ENCODE measurements around the gene YTHDC1. TPM values are rescaled to one million over a fixed set of nuclear protein-coding genes. Genes with fewer than 3 reads are reported as not detected.

The YTHDC1 gene
- total RNA-seq, 2 donors from 2014 or later: 170 to 184 TPM

DNA sequence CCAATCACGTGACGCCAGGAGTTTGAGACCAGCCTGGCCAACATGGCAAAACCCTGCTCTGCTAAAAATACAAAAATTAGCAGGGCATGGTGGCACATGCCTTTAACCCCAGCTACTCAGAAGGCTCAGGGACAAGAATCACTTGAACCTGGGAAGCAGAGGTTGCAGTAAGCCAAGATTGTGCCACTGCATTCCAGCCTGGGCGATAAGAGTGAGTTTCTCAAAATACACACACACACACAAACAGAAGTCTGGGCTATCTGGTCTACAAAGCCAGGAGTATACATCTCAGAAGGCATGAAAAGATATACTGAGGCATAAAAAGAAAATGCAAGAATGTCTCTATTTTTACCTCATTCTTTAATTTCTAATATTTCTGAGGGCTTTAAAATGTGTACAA, 11.3 kb downstream of the YTHDC1 start:
- H3K4me3 ChIP-seq (ENCODE audit: low read length): peak overlapping the region; percentile 10
- Mint-ChIP-seq H3K27ac (peak overlapping the region; percentile 37), H3K27me3 (ENCODE audit: insufficient read depth) (no peaks in the 10 kb centered on the region), H3K4me3 (no peak overlapping the region), H3K4me1 (peaks cover 39% of the 10 kb centered on the region), H3K36me3 (ENCODE audit: low read depth) (peaks cover 32% of the 10 kb centered on the region), H3K9me3 (no peaks in the 10 kb centered on the region)
- H3K27ac ChIP-seq (ENCODE audit: low read depth, low read length): no peak overlapping the region
- no peak for DNase-seq
- TF ChIP-seq, protein P1, sequence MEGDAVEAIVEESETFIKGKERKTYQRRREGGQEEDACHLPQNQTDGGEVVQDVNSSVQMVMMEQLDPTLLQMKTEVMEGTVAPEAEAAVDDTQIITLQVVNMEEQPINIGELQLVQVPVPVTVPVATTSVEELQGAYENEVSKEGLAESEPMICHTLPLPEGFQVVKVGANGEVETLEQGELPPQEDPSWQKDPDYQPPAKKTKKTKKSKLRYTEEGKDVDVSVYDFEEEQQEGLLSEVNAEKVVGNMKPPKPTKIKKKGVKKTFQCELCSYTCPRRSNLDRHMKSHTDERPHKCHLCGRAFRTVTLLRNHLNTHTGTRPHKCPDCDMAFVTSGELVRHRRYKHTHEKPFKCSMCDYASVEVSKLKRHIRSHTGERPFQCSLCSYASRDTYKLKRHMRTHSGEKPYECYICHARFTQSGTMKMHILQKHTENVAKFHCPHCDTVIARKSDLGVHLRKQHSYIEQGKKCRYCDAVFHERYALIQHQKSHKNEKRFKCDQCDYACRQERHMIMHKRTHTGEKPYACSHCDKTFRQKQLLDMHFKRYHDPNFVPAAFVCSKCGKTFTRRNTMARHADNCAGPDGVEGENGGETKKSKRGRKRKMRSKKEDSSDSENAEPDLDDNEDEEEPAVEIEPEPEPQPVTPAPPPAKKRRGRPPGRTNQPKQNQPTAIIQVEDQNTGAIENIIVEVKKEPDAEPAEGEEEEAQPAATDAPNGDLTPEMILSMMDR (conservative IDR thresholded peaks at IDR 0.05): no peak
- H3K4me1 ChIP-seq (ENCODE audit: control insufficient read depth, insufficient read depth, low read length): peaks cover 12% of the 10 kb centered on the region
- no peaks in the 10 kb centered on the region for H3K27me3 ChIP-seq (ENCODE audit: control insufficient read depth, insufficient read depth, low read length, poor library complexity, severe bottlenecking)
- WGBS, 2 experiments (ENCODE audit: insufficient coverage in 1 of 2, insufficient read length in 1 of 2): 73 to 90% methylated on average over 2 to 3 of the region's 3 CpGs
- H3K36me3 ChIP-seq (ENCODE audit: control insufficient read depth, insufficient read depth, low read length): peaks cover 63% of the 10 kb centered on the region
- H3K9me3 ChIP-seq (ENCODE audit: control insufficient read depth, low read length): no peaks in the 10 kb centered on the region
- H3K9ac ChIP-seq (ENCODE audit: extremely low read depth, low read length, poor library complexity, severe bottlenecking): no peak overlapping the region

- no peak for DNase-seq
- Histone ChIP-seq H3K36me3 (ENCODE audit: control insufficient read depth, insufficient read depth, low read length) (peaks cover 69% of the 10 kb centered on the region), H3K4me3 (ENCODE audit: low read length) (no peak overlapping the region), H3K9ac (ENCODE audit: extremely low read depth, low read length, poor library complexity, severe bottlenecking) (no peak overlapping the region), H3K27ac (ENCODE audit: low read depth, low read length) (no peak overlapping the region), H3K4me1 (ENCODE audit: control insufficient read depth, insufficient read depth, low read length) (peaks cover 12% of the 10 kb centered on the region), H3K9me3 (ENCODE audit: control insufficient read depth, low read length) (no peaks in the 10 kb centered on the region), H3K27me3 (ENCODE audit: control insufficient read depth, insufficient read depth, low read length, poor library complexity, severe bottlenecking) (no peaks in the 10 kb centered on the region)
- Mint-ChIP-seq H3K9me3 (no peaks in the 10 kb centered on the region), H3K4me1 (peaks cover 39% of the 10 kb centered on the region), H3K27me3 (ENCODE audit: insufficient read depth) (no peaks in the 10 kb centered on the region), H3K4me3 (no peak overlapping the region), H3K27ac (peak overlapping the region; percentile 7), H3K36me3 (ENCODE audit: low read depth) (peaks cover 41% of the 10 kb centered on the region)
- TF ChIP-seq, protein P1 (conservative IDR thresholded peaks at IDR 0.05): no peak
- 94 to 96% methylated on average over 5 to 7 of the region's 7 CpGs for WGBS, 2 experiments (ENCODE audit: insufficient coverage in 1 of 2, insufficient read length in 1 of 2)
Observed at GRCh38 chr4:68337522-68337921, 12.4 kb downstream of the YTHDC1 start.

DNA sequence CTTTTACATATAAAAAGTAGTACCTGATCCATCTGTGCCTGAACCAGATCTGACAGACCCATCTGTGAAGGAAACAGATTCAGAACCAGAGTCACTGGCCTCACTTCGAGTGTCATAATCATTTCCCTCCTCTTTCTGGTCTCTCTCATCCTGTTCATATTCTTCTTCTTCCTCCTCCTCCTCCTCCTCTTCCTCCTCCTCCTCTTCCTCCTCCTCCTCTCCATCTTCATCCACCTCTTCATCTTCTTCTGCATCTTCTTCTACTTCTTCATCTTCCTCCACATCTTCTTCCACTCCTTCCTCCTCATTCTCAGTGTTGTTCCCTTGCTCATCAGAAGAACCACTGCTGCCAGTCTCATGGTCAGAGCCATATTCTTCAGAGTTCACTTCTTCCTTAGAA, 12.9 kb downstream of the YTHDC1 start:
- Histone ChIP-seq H3K9me3 (ENCODE audit: control insufficient read depth, low read length) (no peaks in the 10 kb centered on the region), H3K4me3 (ENCODE audit: low read length) (no peak overlapping the region), H3K36me3 (ENCODE audit: control insufficient read depth, insufficient read depth, low read length) (peaks cover 69% of the 10 kb centered on the region), H3K9ac (ENCODE audit: extremely low read depth, low read length, poor library complexity, severe bottlenecking) (no peak overlapping the region), H3K4me1 (ENCODE audit: control insufficient read depth, insufficient read depth, low read length) (peaks cover 12% of the 10 kb centered on the region), H3K27ac (ENCODE audit: low read depth, low read length) (no peak overlapping the region), H3K27me3 (ENCODE audit: control insufficient read depth, insufficient read depth, low read length, poor library complexity, severe bottlenecking) (no peaks in the 10 kb centered on the region)
- TF ChIP-seq, protein P1 (conservative IDR thresholded peaks at IDR 0.05): no peak
- H3K27me3 Mint-ChIP-seq (ENCODE audit: insufficient read depth): no peaks in the 10 kb centered on the region
- no peak for DNase-seq
- peaks cover 36% of the 10 kb centered on the region for H3K4me1 Mint-ChIP-seq
- no peaks in the 10 kb centered on the region for H3K9me3 Mint-ChIP-seq
- H3K4me3 Mint-ChIP-seq: no peak overlapping the region
- peaks cover 47% of the 10 kb centered on the region for H3K36me3 Mint-ChIP-seq (ENCODE audit: low read depth)
- WGBS, 2 experiments (ENCODE audit: insufficient coverage in 1 of 2, insufficient read length in 1 of 2): 86 to 88% methylated on average over 1 of the region's 1 CpG
- no peak overlapping the region for H3K27ac Mint-ChIP-seq

All from endodermal cell (in vitro differentiated cells).